GM19328 (cell line): ENCODE measurements around the gene ATXN2.

Source experiments
- ATAC-seq: cut with Tn5 transposase; IDR thresholded peaks from one replicate; pipeline ENCODE4 v1.9.1; 2021; ENCODE audit warnings: mild to moderate bottlenecking, moderate library complexity; ENCODE audit not compliant: unreplicated experiment

ATXN2 gene

DNA sequence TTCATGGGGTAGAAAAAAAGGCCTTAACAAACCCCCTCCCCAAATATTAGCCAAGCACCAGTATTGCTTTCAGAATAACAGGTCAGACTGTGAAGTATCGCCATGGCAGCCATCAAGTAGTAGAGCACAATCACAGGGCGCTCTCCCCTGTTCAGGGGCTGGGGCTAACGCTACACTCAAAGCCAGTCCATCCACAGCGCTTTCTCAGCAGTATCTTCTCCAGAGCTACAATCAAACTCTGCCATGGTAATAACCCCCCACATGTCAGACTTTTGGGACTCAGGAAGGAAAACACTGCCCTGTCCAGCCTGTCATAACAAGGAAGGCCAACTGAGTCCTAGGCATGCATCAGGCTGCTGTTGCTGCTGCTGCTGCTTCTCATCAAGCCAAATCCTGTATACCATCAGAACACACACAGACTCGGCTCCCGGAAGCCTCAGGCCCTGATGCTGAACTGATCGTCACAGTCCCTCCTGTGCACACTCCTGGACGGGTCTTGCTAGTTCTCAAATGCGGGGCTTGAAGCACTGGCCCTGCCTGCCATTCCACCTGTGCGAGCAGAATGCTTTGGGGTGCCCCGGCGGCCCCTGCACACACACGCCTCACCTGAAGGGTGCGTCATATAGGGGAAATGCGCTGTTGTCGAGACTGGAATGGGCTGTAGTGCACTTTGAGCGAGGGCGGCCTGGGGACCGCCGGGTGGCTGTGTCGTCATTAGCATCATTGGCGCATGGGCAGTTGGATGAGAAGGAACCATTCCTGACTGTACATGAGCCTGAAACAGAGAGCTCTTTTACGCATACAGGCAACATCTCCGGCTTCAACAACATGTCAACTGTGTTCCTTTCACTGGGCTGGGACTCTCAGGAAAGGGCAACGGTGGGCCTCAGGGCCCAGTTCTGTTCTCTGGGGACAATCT is 145.8 kb downstream of the ATXN2 start:
- ATAC-seq = no peak

DNA sequence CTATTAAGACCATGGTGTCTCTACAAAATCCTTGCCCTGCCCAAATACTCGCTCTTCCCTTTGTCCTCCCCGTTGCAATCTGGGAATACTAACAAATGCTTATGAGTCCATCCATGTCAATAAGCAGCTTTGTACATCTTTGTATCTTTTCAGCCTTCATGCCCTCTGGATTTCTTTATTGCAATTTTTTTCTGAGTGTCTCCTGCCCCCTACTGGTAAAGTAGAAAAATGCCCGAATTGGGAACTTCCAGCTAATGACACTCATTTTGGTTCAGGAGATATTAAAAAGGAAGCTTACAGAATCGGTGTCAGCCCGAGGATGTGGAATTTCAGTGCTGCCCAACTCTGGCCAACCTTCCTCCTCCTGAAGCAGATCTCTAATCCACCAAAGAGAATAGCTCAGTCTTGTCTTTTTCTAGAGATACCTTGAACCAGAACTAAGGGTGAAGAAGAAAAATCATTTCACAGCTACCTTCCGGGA is 147.4 kb downstream of the ATXN2 start:
- ATAC-seq = no peak

DNA sequence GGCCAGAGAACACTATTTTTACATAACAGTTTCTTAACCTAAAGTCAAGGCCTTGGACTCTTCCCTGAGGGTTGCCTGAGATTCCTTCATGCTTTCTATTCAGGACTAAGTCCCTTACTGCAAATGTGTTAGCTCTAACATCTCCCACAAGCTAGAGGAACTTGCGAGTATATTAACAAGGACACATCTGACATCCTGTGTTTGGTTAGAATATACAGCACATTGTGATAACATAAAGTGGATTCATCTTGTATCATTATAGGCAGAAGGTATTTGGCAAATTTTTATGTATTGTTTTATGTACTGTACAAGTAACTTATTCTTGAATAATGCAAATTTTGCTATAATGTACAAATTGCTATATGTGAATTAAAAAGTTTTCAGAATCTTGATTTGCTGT is 147.9 kb downstream of the ATXN2 start:
- ATAC-seq = no peak

DNA sequence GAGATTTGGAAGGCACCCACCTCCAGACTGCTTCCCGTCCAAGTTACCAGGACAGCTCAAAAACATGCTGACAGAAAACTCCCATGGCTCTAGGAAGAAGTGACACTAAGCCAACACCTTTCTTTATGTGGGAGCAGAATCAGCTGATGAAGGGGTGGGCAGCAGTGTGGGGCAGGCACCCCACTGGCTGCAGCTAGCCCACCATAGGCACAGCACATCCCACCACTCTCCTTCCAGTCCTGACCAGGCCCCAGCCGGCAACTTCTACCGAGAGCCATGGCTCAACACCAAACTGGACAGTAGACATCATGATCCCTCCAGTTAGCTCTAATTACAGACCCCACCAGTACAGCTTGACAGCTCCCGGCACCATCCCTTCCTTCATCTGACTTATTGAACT is 148.4 kb downstream of the ATXN2 start:
- no peak for ATAC-seq

DNA sequence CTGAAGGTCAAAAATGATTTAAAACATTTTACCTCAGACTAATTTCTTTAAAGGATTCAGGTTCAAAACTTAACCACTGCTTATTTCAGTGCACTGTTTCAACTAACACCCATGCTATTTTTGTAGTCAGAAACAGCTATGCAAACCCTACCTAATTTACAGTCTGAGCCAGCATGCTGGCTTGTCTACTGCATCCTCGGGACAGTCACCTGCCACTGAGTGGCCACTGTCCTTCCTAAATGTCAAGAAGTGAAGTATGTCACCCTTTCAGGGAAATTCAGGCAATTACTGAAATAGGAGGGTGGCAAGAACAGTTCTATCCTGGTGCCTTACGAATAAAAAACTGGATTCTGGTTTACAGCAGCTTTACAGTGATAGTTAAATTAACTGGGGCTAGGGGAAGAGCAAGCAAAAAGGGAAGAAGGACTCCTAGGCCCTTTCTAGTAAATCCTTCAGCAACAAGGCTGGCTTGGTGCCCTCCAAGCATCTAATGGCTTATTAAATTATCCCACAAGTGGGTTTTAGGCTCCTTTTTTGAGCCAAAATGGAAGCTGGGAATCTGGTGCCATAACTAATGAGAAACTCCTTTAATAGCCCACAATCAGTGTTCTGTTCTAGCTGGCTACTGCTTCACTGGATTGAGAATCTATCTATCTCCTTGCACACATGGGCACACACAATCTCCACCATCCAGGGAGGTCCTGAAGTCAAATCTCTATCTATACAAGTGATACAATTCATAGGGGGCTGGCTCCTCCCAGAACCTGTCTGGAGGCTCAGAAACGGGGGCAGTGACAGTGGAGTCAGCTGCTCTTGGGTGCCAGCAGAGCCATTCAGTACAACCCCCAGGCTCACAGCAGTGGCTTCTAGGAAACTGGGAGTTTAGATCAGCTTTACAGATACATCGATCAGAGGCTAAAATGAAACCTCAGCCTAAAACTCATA is 150.0 kb downstream of the ATXN2 start:
- no peak for ATAC-seq

DNA sequence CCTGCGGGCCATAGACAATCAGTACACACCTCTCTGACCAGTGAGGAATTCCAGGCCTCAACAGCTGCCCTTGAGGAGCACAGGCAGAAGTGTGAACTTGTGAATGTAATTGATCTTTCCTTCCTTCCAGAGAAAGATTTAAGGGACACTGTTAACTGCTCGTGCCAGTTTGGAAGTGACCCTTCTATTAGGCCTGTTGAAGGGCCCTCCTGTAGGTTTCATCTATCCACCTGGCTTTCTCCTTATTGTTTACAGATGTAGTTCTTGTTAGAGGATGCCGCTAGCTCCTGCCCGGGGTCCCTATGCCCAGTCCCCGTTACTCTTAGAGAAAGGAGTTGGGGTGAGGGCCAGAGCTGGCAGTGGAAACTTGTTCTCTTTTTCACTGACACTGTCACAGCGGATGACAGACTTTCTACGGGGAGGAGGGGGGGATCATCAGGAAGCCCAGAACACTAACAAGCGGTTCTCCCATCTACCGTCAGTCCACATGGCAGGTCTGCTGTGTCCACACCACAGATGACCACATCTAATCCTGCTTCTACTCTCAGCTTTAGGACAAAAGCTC is 150.8 kb downstream of the ATXN2 start:
- no peak for ATAC-seq

DNA sequence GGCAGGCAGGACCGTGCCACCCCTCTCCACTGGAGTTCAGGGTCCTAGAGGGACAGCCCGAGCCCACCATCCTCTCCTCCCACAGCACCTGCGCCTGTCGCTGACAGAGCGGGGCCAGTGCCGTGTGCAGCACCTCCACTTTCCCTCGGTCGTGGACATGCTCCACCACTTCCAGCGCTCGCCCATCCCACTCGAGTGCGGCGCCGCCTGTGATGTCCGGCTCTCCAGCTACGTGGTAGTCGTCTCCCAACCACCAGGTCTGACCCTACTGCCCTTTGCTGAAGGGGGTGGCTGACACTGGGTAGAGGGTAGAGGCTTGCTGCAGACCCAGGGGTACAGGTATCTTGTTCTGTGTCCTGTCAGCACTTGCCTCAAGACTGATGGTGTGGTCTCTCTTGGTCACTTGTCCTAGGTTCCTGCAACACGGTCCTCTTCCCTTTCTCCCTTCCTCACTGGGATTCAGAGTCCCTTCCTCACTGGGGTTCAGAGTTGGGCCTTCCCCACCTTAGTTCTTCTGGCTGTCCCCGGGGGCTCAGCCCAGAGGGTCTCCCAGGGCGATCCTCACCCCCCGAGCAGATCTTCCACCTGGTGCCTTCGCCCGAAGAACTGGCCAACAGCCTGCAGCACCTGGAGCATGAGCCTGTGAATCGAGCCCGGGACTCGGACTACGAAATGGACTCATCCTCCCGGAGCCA is 151.4 kb downstream of the ATXN2 start:
- no peak for ATAC-seq

DNA sequence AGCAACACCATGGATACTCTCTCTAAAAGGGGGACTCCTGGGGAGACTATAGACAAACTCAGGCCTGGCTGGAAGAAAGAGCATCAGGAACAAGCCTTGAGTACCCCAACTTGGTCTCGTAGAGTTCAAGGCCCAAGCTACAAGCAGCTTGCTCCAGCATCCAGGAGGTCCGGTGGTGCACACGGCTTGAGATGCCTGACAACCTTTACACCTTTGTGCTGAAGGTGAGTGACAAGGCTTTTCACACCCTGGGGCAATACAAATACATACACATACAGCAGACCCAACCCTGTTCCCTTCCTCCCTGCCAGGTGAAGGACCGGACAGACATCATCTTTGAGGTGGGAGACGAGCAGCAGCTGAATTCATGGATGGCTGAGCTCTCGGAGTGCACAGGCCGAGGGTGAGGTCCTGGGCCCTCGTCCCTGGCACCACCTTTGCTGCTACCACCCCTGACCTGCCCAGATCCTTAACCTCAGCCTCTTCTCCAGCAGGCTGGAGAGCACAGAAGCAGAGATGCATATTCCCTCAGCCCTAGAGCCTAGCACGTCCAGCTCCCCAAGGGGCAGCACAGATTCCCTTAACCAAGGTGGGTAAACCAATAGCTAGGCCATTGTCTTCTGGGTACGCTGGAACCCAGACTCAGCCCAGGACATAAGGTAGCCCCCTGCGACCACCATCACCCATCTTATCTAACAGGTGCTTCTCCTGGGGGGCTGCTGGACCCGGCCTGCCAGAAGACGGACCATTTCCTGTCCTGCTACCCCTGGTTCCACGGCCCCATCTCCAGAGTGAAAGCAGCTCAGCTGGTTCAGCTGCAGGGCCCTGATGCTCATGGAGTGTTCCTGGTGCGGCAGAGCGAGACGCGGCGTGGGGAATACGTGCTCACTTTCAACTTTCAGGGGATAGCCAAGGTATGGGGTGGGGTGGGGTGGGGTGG is 152.2 kb downstream of the ATXN2 start:
- ATAC-seq = no peak

DNA sequence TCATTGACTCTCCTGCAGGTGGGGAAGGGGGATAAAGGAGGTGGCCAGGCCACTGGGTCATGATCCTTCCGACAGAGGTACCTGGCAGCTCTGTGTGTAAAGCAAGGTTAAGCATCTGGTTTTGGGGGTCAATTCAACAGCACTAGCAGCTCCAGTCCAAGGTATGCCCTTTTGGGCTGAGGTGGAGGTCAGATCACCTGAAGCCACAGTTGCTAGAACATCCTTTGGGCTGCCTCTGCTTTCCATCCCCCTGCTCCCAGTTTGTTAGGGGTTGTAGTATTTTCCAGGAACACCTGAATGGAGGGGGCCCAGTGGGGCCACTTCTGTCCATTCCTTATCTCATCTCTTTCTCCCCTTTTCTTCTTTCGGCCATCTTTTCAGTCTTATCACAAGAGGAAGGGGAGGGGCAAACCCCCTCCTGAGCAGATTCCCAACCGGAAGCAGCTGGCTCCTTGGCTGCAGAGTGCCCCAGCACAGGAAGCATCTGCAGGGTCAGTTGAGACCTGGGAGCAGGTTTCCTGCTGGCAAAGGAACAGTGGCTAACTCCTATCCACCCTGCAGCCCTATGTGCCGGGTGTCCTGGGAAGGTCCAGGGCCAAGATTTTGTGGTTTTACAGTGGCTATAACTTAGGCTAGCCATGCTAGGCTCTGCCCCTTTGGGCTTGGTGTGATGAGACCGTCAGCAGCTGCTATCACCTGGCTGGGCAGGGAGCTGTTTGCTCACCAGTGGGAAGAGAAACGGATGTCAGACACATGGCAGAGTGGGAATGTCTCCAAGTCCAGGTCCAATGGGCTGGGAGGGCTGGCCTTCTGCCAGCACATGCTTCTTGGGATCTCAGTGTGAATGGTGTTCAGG is 153.2 kb downstream of the ATXN2 start:
- ATAC-seq = no peak

DNA sequence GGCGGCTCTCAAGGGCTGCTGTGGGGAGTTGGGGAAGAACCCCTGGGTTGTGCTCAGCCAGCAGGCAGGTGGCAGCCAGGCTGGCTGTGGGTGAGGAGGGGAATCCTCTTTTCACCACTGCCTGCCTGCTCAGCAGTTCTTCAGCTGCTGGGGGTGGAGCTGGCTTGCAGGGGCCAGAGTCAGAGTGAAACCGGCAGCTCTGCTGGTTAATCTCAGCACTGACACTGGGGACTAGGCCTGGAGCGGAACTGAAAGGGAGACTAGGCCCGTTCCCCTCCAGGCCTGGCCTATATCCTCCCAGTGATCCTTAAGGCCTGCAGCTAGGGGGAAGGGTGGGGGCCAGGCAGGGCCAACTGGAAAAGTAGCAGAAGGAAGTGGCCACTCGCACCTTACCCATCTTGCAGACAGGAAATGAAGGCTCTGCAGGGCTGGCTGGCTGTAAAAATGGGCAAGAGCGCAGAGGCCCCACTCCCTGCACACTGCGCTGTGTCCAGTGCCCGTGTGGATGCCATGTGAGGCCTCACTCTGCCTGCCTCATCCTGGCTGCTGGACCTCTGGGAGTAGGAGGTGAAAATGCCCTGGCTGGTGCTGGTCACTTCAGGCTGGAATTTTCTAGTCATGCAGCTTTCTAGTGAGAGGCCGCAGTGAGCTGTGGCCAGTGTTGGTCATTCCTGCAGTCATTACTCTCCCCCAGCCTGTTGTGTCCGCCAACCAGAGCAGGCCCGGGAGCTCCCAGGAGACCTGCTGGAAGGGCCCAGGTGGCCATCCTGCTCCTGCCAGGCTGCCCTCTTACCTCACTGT is 154.0 kb downstream of the ATXN2 start:
- ATAC-seq = peak; percentile 81

DNA sequence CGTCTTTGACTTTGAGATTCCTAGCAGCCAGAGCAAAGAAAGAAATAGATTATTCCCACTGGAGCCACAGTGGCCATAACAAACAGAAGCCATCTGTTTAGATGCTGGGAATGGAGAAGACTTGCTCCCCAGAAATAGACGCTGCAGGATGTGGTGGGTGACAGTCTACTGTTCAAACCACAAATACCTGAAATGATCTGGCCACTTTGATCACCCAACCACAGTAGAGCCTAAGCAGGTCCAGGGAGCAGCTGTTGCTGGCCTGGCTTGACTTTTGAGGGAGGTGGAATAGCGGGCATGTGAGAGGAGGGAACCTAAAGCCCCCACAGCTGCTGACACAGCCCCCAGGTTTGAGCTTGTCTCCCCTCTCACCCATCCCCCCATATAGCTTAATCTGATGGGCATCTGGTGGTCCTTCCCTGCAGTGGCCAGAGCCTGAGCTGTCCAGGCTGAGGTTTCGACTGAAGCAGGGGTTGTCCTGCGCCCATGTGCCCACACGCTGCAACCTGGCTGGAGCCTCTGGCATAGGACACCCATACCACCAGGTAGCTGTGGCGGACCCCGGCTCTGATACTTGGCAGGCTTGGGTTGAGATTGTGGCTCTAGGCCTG is 154.7 kb downstream of the ATXN2 start:
- ATAC-seq = peak; percentile 34

DNA sequence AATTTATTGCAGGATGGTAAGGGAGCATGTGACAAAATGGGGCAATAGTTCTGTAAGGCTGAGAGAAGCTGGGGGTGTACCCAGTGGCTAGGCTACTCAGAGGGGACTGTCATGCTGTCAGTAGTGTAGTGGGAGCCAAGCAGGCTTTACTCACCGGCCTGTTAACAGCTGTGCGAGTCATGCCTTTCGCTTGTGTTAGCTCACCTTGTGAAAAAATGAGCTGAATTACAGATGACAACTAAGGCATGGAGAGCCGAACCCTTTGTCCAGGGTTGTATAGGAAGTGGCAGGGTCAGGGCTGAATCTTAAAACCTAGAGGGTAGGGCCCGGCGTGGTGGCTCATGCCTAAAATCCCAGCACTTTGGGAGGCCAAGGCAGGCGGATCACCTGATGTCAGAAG is 155.5 kb downstream of the ATXN2 start:
- ATAC-seq = no peak

DNA sequence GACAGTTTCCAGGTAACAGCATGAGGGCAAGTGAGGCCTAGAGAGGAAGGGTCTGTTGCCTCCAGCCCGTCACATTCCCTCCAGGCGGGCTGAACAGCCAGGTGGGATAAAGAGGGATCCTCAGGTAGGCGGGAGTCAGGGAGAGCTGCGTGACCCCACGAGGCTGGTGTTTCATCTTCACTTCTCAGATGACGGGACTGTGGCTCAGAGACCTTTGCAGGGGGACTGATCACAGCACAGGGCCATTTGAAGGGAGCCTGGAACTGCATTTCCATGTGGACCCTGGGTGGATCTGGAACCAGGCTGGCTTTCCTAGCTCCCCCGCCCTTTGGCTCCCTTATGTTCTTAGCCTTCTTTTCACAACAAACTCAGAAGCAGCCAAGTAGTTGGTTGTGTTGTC is 156.0 kb downstream of the ATXN2 start:
- ATAC-seq = no peak

DNA sequence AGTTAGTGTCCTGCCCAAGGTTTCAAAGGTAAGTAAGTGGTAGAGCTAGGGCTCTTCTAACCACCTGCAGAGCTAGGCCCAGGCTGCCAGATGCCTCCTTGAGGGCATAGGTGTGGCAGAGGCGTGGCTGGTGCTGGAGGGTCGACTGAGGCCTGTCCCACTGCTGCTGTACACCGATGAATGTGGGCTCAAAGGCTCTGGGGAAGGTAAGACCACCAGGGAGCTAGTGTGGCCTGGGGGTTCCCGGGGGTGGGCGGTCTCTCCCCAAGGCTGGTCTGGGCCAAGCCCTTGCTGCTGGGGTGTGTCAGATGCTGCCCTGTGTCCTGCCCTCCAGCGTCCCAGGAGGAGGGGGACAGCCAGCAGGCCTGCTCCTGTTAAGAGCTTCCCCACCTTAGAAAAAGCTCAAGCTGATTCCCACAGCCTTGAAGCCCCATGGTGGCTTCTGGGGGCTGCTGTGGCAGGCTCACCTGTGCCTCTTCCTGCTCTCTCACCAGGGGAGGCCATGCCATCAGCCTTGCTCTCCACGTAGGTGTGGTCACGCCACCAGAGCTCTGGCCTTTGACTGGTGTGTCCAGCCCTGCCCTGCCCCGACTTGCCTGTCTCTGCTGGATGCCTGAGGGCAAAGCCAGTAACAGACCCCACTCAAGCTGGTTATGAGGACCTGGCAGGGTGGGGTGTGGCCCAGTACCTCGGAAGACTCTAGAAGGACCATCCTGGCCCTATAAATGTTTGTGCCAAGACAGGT is 156.6 kb downstream of the ATXN2 start:
- no peak for ATAC-seq

DNA sequence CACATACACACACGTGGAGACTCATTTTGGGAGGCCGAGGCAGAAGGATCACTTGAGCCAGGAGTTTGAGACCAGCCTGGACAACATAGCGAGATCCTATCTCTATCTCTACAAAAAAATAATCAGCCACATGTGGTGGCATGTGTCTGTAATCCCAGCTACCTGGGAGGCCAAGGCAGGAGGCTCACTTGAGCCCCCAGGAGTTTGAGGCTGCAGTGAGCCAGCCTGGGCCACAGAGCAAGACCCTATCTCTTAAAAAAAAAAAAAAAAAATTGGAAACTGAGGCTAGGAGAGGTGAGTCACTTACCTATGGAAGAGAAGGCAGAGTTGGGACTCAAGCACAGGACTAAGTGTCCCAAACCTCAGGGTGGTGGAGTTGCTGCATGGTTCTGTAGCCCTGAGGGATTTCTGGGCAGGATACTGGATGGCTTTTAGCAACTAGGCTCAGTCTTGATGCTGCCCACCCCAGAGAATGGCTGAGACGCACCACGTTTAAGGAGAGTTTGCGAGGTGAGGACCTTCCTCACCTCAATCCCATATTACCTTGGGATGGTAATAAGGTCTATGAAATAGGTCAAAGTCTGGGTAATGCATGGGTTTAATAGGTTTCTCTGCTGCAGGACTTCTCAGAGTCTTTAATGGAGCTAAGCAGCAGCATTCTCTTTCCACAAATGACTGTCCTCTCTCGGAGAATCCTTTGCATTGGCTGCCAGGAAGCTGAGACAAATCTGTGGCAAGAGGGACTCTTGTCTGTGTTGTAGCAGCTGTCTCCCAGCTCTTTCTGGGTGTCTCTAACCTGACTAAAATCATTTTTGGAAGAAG is 157.8 kb downstream of the ATXN2 start:
- ATAC-seq = no peak

DNA sequence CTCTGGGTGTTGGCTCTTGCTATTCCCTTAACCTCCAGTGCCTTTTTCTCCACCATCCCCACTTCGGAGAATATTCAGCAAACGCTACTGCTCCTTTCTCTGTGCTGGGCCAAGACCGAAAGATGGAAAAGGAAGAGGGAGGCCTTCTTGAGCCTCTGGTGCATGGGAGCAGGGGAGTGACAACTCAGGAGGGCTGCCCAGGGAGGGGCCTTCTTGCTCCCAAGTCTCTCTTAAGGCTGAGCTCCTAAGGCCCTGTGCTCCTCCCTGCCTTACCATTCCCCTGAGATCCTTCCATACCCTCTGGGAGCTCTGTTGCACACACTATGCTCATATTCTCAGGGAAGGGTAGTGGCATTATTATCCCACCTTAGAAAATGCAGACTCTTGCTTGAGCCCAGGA is 158.5 kb downstream of the ATXN2 start:
- ATAC-seq = no peak
